Amniotic epithelial cell (primary cell): Measurements from ENCODE around the gene DCC.

Source experiments
- DNase-seq: peaks from one replicate; pipeline ENCODE4 v3.0.0-alpha.2; 2010; ENCODE audit warnings: low read depth

Gene DCC

DNA sequence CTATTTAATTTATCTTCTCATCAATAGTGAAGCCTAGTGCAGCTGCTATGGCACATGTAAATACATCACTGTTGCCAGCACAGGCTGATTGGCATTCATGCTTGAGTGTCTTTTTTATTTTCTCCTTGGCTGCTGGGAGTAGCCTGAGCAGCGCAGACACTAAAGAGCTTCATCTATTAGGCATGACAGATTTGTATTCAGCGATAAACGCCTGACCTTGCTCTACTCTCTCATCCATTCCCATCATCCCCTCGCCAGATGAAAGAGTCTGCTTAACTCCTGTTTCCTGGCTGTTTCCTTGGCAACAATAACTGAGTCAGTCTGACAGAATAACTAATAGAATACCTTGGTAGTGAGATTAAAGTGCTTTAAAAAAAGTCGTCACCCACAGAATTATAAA lies 753.6 kb downstream of the DCC start:
- DNase-seq, result no peak

DNA sequence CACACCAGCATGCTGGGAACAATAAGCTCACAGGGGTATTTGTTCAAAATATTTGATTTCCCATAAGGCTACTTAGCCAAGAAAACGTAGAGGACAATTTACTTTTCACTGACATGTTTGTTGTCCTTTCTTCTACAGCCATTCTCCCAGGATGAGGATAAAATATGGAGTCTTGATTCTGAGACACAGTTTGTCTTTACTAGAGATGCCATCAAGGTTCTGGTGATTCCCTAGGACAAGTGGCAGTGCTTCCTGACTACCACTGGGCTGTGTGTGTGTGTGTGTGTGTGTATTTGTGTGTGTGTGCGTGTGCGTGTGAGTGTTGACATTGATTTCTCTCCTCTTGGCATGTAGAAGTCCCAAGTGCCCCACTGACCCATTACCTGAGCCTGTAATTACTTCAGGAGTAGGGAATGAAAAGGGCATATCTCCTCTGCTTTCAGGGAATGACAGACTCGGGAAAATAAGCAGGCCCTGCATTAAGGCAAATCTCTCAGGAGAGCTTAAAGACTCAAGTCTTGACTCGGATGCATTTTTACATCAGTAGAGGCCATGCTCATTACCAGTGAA lies 761.6 kb downstream of the DCC start:
- DNase-seq, result no peak

DNA sequence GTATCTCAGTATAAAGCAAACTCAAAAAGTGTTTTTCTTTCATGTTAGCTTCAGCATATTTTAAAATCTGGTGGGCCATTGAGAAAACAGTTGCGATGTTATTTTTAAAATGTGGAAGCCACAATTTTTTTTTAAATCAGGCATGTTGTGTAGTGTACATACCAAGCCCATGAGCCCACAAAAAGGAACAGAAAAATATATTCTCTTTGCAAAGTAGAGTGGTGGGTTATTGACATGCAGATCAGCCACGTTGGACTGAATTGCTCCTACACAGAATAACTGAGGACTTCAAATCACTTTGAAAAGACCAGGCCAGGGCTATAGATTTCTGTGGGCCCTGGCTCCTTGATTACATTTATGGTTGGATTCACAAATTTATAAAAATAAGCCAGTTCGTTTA lies 774.4 kb downstream of the DCC start:
- no peak for DNase-seq

DNA sequence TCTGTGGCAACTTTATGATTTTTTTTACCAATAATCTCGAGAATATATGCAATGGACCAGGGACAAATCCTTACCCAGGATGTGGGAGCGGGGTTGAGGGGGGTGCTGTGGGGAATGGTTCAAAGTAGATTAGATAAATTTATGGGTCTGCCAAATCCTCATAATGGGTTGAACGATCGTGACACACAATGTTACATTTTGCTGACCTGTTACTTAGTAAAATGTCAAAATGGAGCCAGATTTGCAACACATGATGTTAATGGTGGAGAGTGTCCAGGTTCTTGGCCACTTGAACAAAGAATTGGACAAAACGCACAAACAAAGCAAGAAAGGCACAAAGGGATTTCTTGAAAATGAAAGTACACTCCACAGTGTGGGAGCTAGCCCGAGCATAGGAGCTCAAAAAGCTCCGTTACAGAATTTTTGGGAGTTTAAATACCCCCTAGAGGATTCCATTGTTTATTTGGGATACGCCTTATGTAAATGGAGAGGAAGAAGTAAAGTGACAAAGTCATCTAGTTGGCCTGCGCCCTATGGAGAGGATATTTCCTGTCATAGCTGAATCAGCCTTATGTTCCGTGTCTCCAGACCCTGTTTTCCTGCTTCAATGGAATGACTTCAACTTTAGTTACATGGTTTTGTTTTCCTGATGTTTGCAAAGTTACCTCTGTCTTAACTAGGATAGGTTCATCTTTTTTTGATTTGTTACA lies 776.0 kb downstream of the DCC start:
- DNase-seq, result no peak

DNA sequence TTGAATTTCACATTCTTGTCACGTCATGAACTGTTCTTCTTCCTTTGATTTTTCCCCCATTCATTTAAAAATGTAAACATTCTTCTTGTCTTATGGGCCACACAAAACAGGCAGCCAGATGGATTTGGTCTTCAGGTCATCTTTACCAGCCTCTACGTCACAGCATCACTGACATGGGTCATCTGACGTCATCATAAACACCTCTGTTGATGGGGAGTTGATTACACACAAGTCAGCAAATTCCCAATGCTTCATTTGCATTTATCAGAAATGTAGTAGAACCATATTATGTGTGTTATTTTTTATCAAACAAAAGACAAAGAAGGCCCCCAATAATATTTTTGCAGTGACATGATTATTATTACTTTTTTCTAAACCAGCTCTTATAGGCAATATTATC lies 777.9 kb downstream of the DCC start:
- no peak for DNase-seq

DNA sequence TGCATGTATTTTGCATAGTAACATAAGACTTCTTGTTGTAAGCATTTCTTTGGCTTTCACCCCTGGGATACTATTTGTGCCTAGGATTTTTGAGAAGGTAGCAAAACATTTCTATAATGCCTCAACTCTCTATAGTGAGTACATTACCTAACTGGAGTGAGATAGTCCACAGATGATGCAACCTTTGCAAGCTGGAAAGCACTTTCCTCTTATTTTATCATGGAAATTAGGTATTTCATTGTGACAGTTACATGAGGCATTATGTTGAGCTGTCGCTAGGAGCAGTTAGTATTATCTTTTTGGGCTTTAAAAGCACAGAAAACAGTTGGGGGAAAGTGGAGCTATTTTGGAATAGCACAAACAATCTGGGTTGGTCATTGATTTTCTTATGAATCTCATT lies 786.2 kb downstream of the DCC start:
- DNase-seq, result no peak

DNA sequence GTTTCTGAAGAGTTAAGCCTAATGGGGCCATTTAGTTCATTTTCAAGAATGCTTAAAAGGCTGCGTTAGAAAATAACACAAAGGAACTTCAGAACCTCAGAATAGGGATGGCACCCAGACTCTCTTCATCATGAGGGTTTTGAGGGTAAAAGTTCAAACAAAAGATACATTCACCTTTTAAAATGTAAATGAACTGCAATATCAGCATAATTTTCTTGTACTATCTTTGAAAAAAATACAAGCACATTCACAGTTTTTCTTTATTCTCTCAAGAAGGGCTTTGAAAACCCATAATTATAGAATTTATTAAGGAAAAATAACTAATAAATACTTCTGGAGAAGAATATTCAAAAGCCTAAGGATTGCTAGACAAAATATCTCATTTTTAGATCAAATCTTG lies 791.0 kb downstream of the DCC start:
- DNase-seq, result no peak

DNA sequence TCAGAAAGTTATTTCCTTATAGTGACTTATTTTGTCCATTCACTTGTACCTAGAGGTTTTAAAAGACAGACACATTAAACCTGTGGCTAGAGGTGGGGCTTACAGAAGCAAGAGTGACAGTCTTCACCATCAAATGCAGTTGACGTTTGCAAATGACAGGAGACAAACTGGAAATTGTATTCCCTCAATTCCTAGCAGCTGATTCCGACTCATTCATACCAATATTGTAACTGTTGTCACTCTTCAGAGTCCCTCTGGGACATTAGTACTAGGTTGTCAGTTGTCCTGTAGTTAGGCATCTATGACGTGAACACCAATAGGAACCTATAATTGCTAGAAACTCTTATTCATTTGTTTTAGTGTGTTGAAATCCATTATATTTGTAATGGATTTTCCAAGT lies 794.7 kb downstream of the DCC start:
- no peak for DNase-seq

DNA sequence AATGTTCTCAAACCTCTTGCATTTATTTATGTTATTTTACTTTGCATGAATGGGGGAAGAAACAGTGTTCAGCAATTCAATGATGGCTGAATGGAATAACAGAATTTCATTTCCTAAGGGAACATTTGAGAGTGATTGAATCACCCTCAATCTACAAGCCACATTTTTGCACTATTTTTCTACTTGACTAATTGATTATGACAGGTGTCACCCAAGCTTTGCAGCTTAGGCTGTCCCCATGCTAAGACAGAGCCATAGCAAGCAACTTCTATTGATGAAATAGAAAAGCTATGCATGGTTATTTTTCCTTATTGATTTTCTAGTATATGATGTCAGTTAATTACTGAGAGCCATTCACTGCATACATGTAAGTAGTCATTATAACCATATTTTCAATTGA lies 795.7 kb downstream of the DCC start:
- DNase-seq, result no peak

DNA sequence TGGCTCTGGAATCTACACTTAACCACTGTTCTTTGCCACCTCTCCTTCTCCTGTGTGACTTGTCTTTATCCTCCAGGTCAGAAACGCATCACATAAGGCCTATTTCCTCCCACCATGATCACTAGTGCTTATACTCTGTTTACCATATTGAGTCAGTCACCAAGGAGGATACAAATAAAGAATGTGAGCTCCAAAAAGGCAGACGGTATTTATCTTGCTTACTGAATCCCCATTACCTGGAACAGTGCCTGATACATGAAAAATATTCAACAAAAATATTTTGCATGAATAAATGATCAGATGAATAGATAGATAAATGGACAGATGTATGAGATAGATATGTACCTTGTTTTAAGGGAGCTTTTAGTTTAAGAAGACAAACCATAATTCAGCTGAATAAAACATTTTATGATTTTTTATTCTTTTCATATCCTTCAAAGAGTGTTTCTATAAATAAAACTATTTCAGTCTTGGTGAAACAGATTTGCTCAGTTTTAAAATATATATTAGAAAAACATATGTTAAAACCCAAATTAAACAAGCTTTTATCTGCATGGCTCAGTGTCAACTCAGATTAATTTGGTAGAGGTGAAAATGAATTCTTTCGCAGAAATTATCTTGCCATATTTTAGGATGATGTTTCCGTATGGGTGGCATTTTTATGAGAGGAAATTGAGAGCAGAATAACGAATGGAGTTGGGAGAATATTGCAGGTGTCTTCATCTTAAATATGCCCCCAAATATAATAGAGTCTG lies 799.9 kb downstream of the DCC start:
- DNase-seq, result no peak

DNA sequence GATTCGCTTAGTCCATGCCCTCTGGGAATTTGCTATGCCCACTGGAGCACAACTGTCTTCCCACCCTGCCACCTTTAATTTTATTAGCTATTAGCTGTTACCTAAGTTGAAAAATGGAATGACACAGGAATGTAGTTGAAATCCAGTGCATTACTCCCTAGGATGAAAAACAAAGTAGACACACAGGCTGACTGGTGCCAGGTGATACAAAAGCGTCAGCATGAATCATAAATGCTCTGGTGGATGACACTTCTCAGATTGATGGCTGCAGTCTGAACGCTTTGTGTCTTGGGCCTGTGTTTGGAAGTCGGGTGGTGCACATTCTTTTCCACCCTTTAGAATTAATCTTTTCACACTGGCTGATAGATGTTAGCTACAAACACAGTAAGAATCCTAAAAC lies 802.0 kb downstream of the DCC start:
- DNase-seq, result no peak

DNA sequence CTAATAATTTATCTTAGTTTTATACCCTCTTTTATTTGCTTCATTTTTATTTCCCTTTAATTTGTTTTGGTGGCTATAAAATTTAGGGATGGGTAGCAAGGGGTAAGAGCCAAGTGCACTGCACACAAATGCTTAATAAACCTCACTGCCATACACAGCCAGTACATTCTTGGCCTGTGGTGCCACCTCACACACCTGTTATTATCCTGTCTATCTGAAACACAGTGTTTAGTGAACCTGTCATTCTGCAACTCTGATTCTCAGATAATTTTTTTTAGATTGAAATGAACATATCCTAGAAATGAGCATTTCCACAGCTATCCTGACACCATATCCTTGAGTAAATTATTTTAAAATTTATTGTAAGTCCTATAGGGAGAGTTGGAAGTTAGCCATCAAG lies 807.5 kb downstream of the DCC start:
- DNase-seq, result no peak

DNA sequence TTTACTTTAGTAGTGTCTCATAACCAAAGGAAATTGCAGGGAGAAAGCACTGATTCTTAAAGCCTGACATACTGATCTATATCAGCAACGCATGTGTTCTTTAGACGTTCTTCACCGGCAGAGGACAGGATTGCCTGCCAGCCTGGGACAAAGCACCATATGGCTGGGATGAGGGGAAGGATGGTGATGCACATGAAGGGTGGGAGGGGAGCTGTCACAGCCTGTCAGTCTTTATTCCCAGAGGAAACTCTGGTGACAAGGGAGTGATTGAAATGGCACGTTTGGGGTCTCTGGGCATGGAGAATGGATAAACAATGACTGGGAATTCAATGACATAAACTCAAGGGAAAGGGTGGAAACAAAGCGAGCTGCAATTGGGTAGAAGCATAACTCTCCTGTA lies 808.1 kb downstream of the DCC start:
- no peak for DNase-seq

DNA sequence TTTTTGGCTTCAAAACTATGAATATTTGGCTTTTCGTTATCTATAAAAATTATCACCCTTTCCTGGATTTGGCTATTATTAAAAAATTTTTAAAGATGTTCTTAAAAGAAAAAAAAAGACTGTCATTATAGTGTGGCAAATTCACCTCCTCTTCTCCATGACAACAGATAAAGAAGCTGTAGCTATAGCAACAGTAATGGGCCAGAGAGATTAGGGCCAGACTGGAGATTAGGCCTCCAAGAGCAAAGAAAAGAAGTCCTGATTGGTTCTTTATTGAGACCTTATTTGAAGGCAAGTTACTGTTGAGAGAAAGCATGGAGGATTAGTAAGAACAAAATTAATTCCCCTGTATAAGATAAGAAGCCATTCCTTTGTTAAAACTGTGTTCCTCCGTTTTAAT lies 812.5 kb downstream of the DCC start:
- DNase-seq, result no peak

DNA sequence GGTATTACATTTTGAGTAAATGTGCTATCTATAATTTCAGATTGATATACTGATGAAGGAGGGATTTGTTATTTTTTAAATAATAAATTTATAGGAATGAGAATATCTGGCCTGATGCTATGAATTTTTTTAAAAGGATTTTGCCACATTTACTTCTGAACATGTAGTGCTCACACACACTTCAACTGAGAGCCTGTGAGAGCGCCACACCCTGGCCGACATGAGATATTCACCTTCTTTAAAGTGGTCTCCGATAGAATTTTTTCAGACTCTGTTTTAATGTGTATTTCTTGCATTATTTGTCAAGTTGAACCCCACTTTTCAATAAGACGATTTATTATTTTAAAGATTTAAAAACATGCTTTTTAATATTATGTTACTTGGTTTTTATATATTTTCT lies 813.3 kb downstream of the DCC start:
- DNase-seq, result no peak

DNA sequence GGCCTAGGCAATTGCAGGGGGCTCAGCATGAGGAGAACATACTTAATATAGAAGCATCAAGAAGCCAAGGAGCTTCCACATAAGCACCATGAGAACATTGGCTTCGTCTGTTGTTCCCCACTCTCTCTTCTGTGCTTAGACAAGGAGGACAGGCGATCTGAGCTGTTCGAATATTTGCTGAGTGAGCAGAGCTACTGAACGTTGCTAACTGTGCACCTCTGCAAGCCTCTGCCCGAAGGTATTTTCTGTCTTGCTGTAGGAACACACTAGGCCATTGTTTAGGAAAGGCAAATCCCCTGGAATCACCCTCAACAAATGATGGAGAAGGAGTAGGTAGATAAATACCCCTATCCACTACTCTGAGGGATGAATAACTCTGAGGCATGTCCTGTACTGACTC lies 813.8 kb downstream of the DCC start:
- no peak for DNase-seq

DNA sequence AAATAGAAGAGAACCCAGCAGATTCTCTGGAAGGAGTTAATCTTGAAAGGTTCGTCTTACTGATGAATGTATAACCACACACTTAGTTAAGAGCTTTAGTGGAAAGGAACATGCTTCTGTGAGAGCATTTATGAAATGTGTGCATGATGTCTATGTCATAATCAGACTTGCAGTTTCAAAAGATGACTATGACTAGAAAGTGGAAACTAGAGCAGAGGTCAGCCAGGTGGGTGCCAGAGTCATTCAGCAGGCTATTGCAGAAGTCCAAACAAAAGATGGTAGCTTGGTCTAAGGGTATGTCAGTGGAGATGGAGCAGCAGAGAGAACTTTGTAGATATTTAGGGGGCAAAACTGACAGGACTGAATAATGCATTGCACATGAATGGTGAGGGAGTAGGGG lies 825.8 kb downstream of the DCC start:
- DNase-seq, result no peak

DNA sequence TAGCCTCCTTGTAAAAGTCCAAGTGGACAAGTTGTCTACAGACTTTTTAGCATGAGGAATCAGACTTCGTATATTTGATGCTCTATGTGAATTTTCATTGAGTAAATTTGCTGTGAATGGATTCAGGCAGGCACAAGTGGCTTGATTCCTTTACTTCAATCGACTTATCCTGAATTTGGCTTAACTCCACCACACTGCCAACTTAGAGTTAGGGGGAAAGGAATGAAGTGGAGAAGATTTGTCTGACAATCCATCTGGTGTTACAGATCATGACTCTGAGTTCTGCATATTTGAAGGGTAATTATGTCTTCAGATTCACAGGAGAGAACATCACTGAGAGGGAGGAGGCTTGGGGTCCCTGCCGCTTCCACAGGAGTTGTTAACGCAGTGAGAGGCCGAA lies 829.3 kb downstream of the DCC start:
- no peak for DNase-seq

DNA sequence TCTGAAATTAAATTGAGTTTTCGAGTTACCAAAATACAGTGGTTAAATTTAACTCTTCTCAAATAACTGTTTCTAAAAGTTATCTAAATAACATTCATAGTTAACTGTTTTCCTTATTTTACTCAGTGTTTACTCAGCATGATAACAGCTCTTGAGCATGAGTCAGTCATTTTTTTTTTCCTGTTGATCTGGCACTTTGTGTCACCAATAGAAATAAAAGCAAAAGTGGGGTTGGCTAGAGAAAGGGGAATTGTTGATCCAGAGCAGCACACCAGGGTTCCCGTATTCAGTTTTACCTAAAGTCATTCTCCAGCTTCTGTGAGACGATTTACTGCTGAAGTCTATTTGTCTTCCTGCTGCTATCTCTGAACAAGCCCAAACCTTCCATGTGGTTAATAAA lies 851.6 kb downstream of the DCC start:
- no peak for DNase-seq

DNA sequence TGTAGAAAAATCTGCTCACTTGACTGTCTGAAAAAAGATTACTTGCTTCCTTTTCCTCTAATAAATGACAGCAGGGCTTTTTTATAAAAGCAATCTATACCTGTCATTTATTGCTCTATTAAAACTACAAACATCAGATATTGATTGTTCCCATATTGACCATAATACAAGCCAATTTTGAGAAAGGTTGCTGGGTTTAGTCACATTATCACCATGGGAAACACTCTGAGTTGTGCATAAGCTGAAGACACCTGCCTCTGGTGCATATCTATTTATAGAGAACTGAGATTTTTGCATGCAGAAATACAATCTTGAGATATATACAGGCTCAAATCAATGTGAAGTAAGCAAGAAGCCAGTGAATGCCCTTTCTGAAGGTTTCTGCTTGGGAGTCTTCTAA lies 853.9 kb downstream of the DCC start:
- DNase-seq, result no peak

DNA sequence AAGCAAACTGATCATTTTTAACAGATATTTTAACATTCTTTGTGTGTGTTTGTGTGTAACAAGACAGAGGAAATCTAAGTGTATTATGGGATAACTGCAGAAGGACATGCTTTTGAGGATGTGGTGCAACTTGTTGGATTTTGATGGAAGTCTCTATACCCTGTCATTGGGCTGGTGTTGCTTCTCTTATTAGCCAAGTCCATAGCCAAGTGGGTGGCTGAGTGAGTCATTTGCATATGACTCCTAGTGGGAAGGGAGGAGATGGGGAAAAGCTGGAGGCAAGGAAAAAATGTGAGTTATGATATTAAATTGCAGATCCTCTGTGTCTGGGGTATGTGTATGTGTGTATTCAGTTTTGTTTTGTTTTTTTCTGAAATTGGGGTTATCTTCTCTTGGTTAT lies 879.9 kb downstream of the DCC start:
- DNase-seq, result no peak

DNA sequence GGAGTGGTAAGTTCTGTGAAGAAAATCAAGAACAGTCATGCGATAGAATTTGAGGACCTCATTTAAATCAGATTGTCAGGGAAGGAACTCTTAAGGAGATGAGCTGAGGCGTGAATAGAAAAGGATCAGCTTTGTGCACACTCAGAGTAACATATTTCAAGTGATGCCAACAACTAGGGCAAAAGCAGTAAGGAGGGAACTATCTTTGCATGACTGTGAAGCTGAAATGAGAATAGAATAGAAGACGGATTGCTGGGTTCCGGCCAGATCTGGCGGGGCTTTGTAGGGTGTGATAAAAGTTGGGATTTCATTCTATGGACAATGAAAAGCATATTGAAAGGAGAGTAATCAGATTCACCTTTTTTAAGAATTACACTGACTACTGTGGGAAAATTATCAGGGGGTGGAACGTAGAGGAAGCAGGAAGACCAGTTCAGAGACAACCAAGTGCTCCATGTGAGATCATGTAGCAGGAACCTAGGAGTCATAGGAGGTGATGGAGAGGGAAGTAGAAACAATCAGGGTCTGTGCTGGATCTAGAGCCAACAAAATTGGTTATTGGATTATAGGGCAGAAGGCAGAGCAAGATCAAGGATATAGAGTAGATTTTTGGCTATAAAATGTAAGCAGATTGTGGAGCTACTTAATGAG lies 884.3 kb downstream of the DCC start:
- no peak for DNase-seq
